Right lobe of liver (tissue), 6 donors: ENCODE data around the gene KLK5. TPM values are rescaled to one million over a fixed set of nuclear protein-coding genes. Genes with fewer than 3 reads are reported as not detected.

Experiments
- ATAC-seq, 4 donors: fragments of 200-7000 bp; cut with Tn5 transposase; one replicate each; pipeline ENCODE4 v1.9.1; 2020; ENCODE audit warnings: mild to moderate bottlenecking in 4 of 4, moderate library complexity in 4 of 4
- DNase-seq, 3 donors: peaks; one replicate each; pipeline ENCODE4 v3.0.0-alpha.2; 2020
- H3K27ac ChIP-seq, 3 donors: fragments of 200-600 bp; one replicate each; pipeline ENCODE4 v1.8.0; 2022
- H3K27me3 ChIP-seq, 2 donors: fragments of 200-600 bp; one replicate each; pipeline ENCODE4 v1.8.0; 2022
- H3K36me3 ChIP-seq, 4 donors: fragments of 200-600 bp; sonication (generic) in 1 of 4; one replicate each; pipeline versions ENCODE4 v1.5.1 to v1.8.0; 2017 to 2022; ENCODE audit warnings: control low read depth in 1 of 4
- H3K4me1 ChIP-seq, 4 donors: fragments of 200-600 bp; sonication (generic) in 1 of 4; one replicate each; pipeline versions ENCODE4 v1.5.1 to v1.8.0; 2017 to 2022; ENCODE audit warnings: control low read depth in 1 of 4
- H3K4me3 ChIP-seq, 3 donors: fragments of 200-600 bp; one replicate each; pipeline ENCODE4 v1.8.0; 2022
- H3K9me3 ChIP-seq, 4 donors: fragments of 200-600 bp; sonication (generic) in 1 of 4; one replicate each; pipeline versions ENCODE4 v1.5.1 to v1.8.0; 2017 to 2022; ENCODE audit warnings: control low read depth in 1 of 4
- CTCF ChIP-seq, 4 donors: fragments of 200-600 bp in 3 of 4; fragments of 450-650 bp in 1 of 4; IDR thresholded peaks; one replicate each; pipeline versions ENCODE4 v1.5.1 to v1.8.0; 2016 to 2022; ENCODE audit warnings: antibody characterized with exemption in 4 of 4, mild to moderate bottlenecking in 2 of 4
- POLR2A ChIP-seq: fragments of 450-650 bp; IDR thresholded peaks from one replicate; pipeline ENCODE4 v1.6.1; 2017; ENCODE audit warnings: antibody characterized with exemption, mild to moderate bottlenecking
- WGBS: methylation state at CpG from one replicate; pipeline ENCODE4 v1.1.6; 2018; ENCODE audit warnings: low coverage, low lambda C conversion rate; ENCODE audit not compliant: insufficient coverage; ENCODE audit errors: missing lambda C conversion rate; 5-methylcytosine and 5-hydroxymethylcytosine counted together
- intact Hi-C, 2 donors: fragments of 100-400 bp; cut with DNase I; formaldehyde crosslinking; loops; one replicate each; pipeline versions ENCODE4 v1.11.2 to v1.14.1; 2022
- total RNA-seq, 6 experiments: library from RNA; depleted of rRNA in 2 of 6; stranded (reverse); fragments of >200 nt in 2 of 6; fragmentation: NEBNext Ultra II Directional in 3 of 6; extraction: Animal tissue kit (Norgen Biotek cat#: 25700) in 3 of 6; gene quantifications; one replicate each; pipeline versions ENCODE4 v1.1.0 to v1.2.4, GENCODE V29; 2016 to 2023
- donor health status: DM: no; HTN: yes; CAD: no.
- donor health status: DM: no; HTN: no; CAD: no.
- donor health status: DM: no; HTN: no; CAD: no.
- donor health status: DM: no; HTN: yes; CAD: no.
- donor health status: DM: no; HTN: yes; CAD: no.

KLK5 gene
- total RNA-seq, 6 experiments from 2014 or later = not detected

DNA sequence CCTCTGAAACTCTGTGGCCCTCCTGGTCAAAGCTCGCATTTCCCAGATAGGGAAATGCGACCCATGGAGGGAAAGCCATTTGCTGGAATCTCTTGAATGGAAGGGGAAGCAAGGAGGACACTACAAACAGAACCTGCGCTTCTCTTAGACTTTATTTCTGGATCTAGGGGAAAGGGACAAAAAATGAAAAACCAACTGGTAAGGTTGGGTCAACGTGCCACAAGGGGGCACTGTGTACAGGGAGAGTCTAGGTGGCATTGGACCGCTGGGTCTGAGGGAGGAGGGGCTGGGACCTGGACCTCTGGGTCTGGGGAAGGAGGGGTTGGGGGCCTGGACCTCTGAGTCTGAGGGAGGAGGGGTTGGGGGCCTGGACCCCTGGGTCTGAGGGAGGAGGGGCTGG is 46.6 kb downstream of the KLK5 start:
- intact Hi-C loops = no loop called here
- DNase-seq = no peak
- peaks cover 0 to 6% of the 10 kb centered on the region in 2 donors for H3K27me3 ChIP-seq

DNA sequence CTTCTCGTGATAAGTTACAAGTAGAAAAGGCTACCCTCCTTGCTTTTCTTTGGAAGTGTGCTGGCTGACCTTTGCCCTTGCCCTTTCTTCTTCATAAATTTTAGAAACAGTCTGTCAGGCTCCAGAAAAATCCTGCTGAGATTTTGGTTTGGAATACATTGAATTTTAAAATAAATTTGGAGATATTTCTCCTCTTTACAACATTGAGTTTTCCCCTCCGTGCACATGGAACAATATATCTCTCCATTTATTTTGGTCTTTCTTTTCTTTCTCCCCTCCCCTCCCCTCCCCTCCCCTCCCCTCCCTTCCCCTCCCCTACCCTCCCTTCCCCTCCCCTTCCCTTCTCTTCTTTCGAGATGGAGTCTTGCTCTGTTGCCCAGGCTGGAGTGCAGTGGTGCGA is 50.2 kb downstream of the KLK5 start:
- H3K9me3 ChIP-seq = no peaks in the 10 kb centered on the region
- no peak overlapping the region for H3K27ac ChIP-seq
- H3K4me3 ChIP-seq = no peak overlapping the region
- intact Hi-C loops = no loop called here
- no peak for DNase-seq
- no peaks in the 10 kb centered on the region for H3K4me1 ChIP-seq
- TF ChIP-seq CTCF (IDR thresholded peaks at IDR 0.05) (no peak), POLR2A (no peak)
- ATAC-seq = no peak
- 47% methylated on average over 4 of the region's 4 CpGs for WGBS
- H3K36me3 ChIP-seq = no peaks in the 10 kb centered on the region
- peaks cover 0 to 6% of the 10 kb centered on the region in 2 donors for H3K27me3 ChIP-seq

More for the DNA sequence above, 46.6 kb downstream of the KLK5 start:
- ATAC-seq = peak in 1 of 4 donors; percentile 39
- 9% methylated on average over 5 of the region's 5 CpGs for WGBS
- no peaks in the 10 kb centered on the region for H3K9me3 ChIP-seq
- H3K4me3 ChIP-seq = no peak overlapping the region
- H3K36me3 ChIP-seq = no peaks in the 10 kb centered on the region
- no peak for TF ChIP-seq POLR2A
- TF ChIP-seq CTCF (IDR thresholded peaks at IDR 0.05) = peak in 2 of 4 donors; percentile 28 to 38
- H3K4me1 ChIP-seq = no peaks in the 10 kb centered on the region
- no peak overlapping the region for H3K27ac ChIP-seq

DNA sequence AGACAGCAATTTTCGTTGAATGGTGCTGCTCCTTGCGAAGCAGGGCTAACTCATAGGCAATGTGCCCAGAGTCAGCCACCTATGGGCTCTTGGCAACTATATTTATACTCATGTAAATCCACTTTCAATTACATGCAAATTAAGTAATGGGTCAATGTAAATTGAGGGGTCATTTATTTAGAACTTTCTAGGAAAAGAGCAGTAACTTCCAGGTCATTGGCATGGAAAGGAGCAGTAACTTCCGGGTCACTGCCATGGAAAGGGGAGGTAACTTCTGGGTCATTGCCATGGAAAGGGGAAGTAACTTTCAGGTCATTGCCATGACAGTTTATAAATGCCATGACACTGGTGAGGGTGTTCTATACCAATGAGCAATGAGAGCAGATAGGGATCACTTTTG is 53.3 kb downstream of the KLK5 start:
- Histone ChIP-seq H3K4me1 (no peaks in the 10 kb centered on the region), H3K27me3 (no peaks in the 10 kb centered on the region), H3K27ac (no peak overlapping the region), H3K36me3 (no peaks in the 10 kb centered on the region), H3K4me3 (no peak overlapping the region), H3K9me3 (no peaks in the 10 kb centered on the region)
- no peak for TF ChIP-seq CTCF (IDR thresholded peaks at IDR 0.05)
- no peak for TF ChIP-seq POLR2A
- WGBS = 75% methylated on average over 3 of the region's 3 CpGs
- DNase-seq (no peak), ATAC-seq (no peak)
- intact Hi-C loops = no loop called here

DNA sequence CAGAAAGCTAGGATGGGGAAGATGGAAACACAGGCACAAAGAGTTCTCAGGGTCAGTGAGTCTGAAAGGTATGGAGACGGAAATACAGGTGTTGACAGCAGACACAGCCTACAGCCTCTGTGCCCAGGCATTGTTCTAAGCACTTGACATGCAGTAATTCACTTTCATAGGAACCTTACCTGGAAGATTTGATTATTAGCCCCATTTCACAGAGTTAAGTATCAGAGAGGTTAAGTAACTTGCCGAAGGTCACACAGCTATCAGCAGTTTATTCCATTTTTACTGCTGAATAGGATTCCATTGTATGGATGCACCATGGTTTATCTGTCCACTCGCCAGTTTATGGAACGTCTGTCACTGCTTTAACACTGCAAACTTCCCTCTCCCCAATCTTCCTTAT is 54.8 kb downstream of the KLK5 start:
- no peaks in the 10 kb centered on the region for H3K27me3 ChIP-seq
- no peaks in the 10 kb centered on the region for H3K36me3 ChIP-seq
- no peaks in the 10 kb centered on the region for H3K9me3 ChIP-seq
- no peak for ATAC-seq
- 48% methylated on average over 4 of the region's 4 CpGs for WGBS
- no peaks in the 10 kb centered on the region for H3K4me1 ChIP-seq
- H3K4me3 ChIP-seq = no peak overlapping the region
- TF ChIP-seq CTCF (IDR thresholded peaks at IDR 0.05) (no peak), POLR2A (no peak)
- intact Hi-C loops = no loop called here
- DNase-seq = no peak
- no peak overlapping the region for H3K27ac ChIP-seq

DNA sequence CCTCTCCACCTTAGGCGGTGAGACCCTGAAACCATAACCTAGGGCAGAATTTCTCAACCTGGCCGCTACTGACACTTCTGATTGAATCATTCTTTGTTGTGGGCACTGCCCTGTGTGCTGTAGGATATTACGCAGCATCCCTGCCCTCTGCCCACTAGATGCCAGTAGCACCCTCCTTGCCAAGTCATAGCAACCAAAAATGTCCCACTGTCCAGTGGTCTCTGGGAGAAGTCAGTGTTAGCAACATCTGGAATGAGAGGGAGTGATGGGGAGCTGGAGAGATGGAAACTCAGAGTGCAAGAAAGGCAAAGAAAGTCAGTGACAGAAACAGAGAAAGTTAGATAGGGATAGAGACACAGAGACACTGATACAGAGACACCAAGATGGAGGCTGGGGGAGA is 55.2 kb downstream of the KLK5 start:
- Histone ChIP-seq H3K27ac (no peak overlapping the region), H3K4me3 (no peak overlapping the region), H3K9me3 (no peaks in the 10 kb centered on the region), H3K27me3 (no peaks in the 10 kb centered on the region), H3K4me1 (no peaks in the 10 kb centered on the region), H3K36me3 (no peaks in the 10 kb centered on the region)
- ATAC-seq (no peak), DNase-seq (no peak)
- no peak for TF ChIP-seq CTCF (IDR thresholded peaks at IDR 0.05)
- TF ChIP-seq POLR2A = no peak
- WGBS = 57% methylated on average over 1 of the region's 3 CpGs
- intact Hi-C loops = no loop called here
